Mesenchymal stem cell (in vitro differentiated cells and primary cell): ENCODE results near the gene BID.

Experiments used
- DNase-seq: peaks from one replicate; pipeline ENCODE4 v3.0.0-alpha.2; 2013
- H2AFZ ChIP-seq: one replicate; pipeline ENCODE4 v1.6.1; 2013; ENCODE audit warnings: low read depth, mild to moderate bottlenecking, control low read depth, inconsistent platforms, low read length, moderate library complexity
- H2AK5ac ChIP-seq: 2 replicates; pipeline ENCODE4 v1.6.1; 2013; ENCODE audit warnings: low read length, moderate library complexity, mild to moderate bottlenecking, inconsistent platforms; ENCODE audit not compliant: severe bottlenecking
- H2BK120ac ChIP-seq: one replicate; pipeline ENCODE4 v1.6.1; 2013; ENCODE audit warnings: low read depth, mild to moderate bottlenecking, inconsistent platforms, low read length, moderate library complexity
- H2BK12ac ChIP-seq, 2 experiments: one replicate each; pipeline ENCODE4 v1.6.1; 2013; ENCODE audit warnings: inconsistent platforms in 2 of 2, low read length in 2 of 2, mild to moderate bottlenecking in 2 of 2, moderate library complexity in 2 of 2, control low read depth in 1 of 2
- H2BK15ac ChIP-seq: one replicate; pipeline ENCODE4 v1.6.1; 2013; ENCODE audit warnings: mild to moderate bottlenecking, low read depth, inconsistent platforms; ENCODE audit not compliant: poor library complexity, severe bottlenecking
- H2BK5ac ChIP-seq: 2 replicates; pipeline ENCODE4 v1.6.1; 2013; ENCODE audit warnings: low read depth, mild to moderate bottlenecking, low read length, control low read depth, inconsistent platforms; ENCODE audit not compliant: poor library complexity, severe bottlenecking
- H3K14ac ChIP-seq, 2 experiments: one replicate each; pipeline ENCODE4 v1.6.1; 2013; ENCODE audit warnings: inconsistent platforms in 2 of 2, low read length in 2 of 2, control low read depth in 1 of 2, mild to moderate bottlenecking in 1 of 2, moderate library complexity in 1 of 2
- H3K18ac ChIP-seq, 2 experiments: one replicate each; pipeline ENCODE4 v1.6.1; 2013; ENCODE audit warnings: inconsistent platforms in 2 of 2, low read length in 2 of 2, control low read depth in 1 of 2, low read depth in 1 of 2, mild to moderate bottlenecking in 1 of 2
- H3K23ac ChIP-seq, 2 experiments: one replicate each; pipeline ENCODE4 v1.6.1; 2013; ENCODE audit warnings: inconsistent platforms in 2 of 2, low read length in 2 of 2, mild to moderate bottlenecking in 2 of 2, moderate library complexity in 2 of 2, control low read depth in 1 of 2
- H3K27ac ChIP-seq: 2 replicates; pipeline ENCODE4 v1.5.1; 2013; ENCODE audit warnings: mild to moderate bottlenecking, moderate library complexity, low read length, control low read depth, inconsistent platforms; ENCODE audit not compliant: poor library complexity, severe bottlenecking
- H3K27me3 ChIP-seq, 2 experiments: 2 replicates each; pipeline versions ENCODE4 v1.6.1 to v1.7.0; 2013; ENCODE audit warnings: low read length in 2 of 2, mild to moderate bottlenecking in 2 of 2, moderate library complexity in 2 of 2, control low read depth in 1 of 2, inconsistent platforms in 1 of 2; ENCODE audit not compliant: control insufficient read depth in 1 of 2, insufficient read depth in 1 of 2
- H3K36me3 ChIP-seq, 2 experiments: 2 replicates each; pipeline versions ENCODE4 v1.6.1 to v1.7.0; 2013; ENCODE audit warnings: low read length in 2 of 2, control low read depth in 1 of 2, inconsistent platforms in 1 of 2, low read depth in 1 of 2, mild to moderate bottlenecking in 1 of 2; ENCODE audit not compliant: insufficient read depth in 2 of 2, control insufficient read depth in 1 of 2
- H3K4ac ChIP-seq, 2 experiments: one replicate each; pipeline ENCODE4 v1.6.1; 2013; ENCODE audit warnings: inconsistent platforms in 2 of 2, low read length in 2 of 2, mild to moderate bottlenecking in 2 of 2, moderate library complexity in 2 of 2, control low read depth in 1 of 2, low read depth in 1 of 2
- H3K4me1 ChIP-seq: 2 replicates; pipeline ENCODE4 v1.6.1; 2013; ENCODE audit warnings: low read depth, low read length, control low read depth; ENCODE audit not compliant: control insufficient read depth, insufficient read depth
- H3K4me2 ChIP-seq: 2 replicates; pipeline ENCODE4 v1.6.1; 2013; ENCODE audit warnings: low read length, mild to moderate bottlenecking, inconsistent platforms; ENCODE audit not compliant: poor library complexity, severe bottlenecking
- H3K4me3 ChIP-seq, 2 experiments: 2 replicates each; pipeline versions ENCODE4 v1.5.1 to v1.7.0; 2013; ENCODE audit warnings: low read length in 2 of 2, mild to moderate bottlenecking in 2 of 2, control low read depth in 1 of 2, low read depth in 1 of 2; ENCODE audit not compliant: insufficient read depth in 1 of 2
- H3K79me1 ChIP-seq: replicated peaks from 2 replicates; pipeline ENCODE4 v1.6.1; 2013; ENCODE audit warnings: mild to moderate bottlenecking, control low read depth, low read length, inconsistent platforms; ENCODE audit not compliant: poor library complexity, severe bottlenecking
- H3K9ac ChIP-seq: 2 replicates; pipeline ENCODE4 v1.7.0; 2013; ENCODE audit warnings: mild to moderate bottlenecking, low read length, moderate library complexity
- H3K9me3 ChIP-seq: 2 replicates; pipeline ENCODE4 v1.7.0; 2013; ENCODE audit warnings: mild to moderate bottlenecking, low read length; ENCODE audit not compliant: control insufficient read depth
- H4K8ac ChIP-seq: one replicate; pipeline ENCODE4 v1.6.1; 2013; ENCODE audit warnings: inconsistent platforms, mild to moderate bottlenecking, low read length, moderate library complexity
- H4K91ac ChIP-seq: one replicate; pipeline ENCODE4 v1.6.1; 2013; ENCODE audit warnings: mild to moderate bottlenecking, low read length, inconsistent platforms
- WGBS: methylation state at CpG from one replicate; pipeline ENCODE4 v1.1.7; 2013; ENCODE audit warnings: mixed read lengths; 5-methylcytosine and 5-hydroxymethylcytosine counted together

The BID gene

GRCh38 chr22:17796695-17797094, 22.4 kb upstream of the BID start:
- H2BK120ac ChIP-seq: no peak overlapping the region
- H2AK5ac ChIP-seq: no peak overlapping the region
- H3K14ac ChIP-seq: no peak overlapping the region
- H3K27me3 ChIP-seq: no peaks in the 10 kb centered on the region
- H3K27ac ChIP-seq: no peak overlapping the region
- no peaks in the 10 kb centered on the region for H3K9me3 ChIP-seq
- no peak overlapping the region for H2AFZ ChIP-seq
- peaks cover 13 to 62% of the 10 kb centered on the region in 2 experiments for H3K36me3 ChIP-seq
- no peak overlapping the region for H4K8ac ChIP-seq
- DNase-seq: no peak
- H2BK15ac ChIP-seq: no peak overlapping the region
- H3K18ac ChIP-seq: no peak overlapping the region
- H3K4me3 ChIP-seq: no peak overlapping the region
- no peak overlapping the region for H4K91ac ChIP-seq
- no peak overlapping the region for H3K4me2 ChIP-seq
- H3K4ac ChIP-seq: no peak overlapping the region
- no peak overlapping the region for H2BK12ac ChIP-seq
- no peak overlapping the region for H3K23ac ChIP-seq
- no peak overlapping the region for H3K9ac ChIP-seq
- no peak overlapping the region for H2BK5ac ChIP-seq
- H3K79me1 ChIP-seq: peaks cover 20% of the 10 kb centered on the region
- WGBS: 100% methylated on average over 3 of the region's 5 CpGs
- H3K4me1 ChIP-seq: no peaks in the 10 kb centered on the region

DNA sequence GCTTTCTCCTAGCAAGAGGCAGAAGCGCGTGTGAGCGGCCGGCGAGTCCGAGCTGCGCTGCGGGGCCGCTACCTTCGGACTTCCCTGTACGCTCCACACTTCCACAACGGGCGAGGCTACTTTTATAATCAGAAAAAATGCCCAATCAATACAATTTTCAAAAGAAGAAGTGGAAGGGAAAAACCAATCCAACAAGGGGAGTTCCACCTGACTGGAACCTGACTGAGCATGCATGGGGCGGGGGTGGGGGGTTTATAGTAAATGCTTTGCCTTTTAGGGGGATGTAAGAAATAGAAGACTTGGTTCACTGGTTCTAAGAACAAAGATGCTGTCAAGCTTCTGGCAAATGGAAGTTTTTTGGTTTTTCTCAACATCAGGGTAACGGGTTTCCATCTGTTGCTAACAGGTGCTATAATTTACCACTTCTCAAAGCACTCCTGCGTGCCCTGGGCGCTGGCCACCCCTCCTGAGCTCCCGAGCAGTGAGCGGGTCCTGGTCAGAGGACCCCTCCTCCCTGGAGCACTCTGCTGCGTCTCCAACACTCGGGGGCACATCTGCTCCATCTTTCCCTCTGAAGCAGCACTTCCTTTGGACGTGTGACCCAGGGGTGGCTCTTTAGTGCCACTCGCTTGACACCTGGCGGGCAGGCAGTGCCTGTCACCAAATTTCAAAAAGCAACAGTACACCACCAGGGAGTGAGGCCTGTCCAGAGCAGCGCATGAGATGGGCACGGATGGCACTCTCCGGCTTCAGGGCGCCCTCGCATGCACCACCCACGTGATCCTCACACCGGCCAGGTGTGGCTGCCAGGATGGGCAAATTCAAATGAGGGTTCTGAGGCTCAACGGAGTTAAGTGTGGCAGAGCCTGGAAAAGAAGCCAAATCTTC, 21.6 kb upstream of the BID start:
- Histone ChIP-seq H3K4ac (no peak overlapping the region), H3K27ac (no peak overlapping the region), H2BK120ac (no peak overlapping the region), H2BK12ac (no peak overlapping the region), H3K27me3 (no peaks in the 10 kb centered on the region), H3K4me3 (no peak overlapping the region), H2AFZ (no peak overlapping the region), H4K91ac (no peak overlapping the region), H3K9me3 (no peaks in the 10 kb centered on the region), H2BK5ac (no peak overlapping the region), H3K14ac (no peak overlapping the region), H3K9ac (no peak overlapping the region), H3K23ac (no peak overlapping the region), H3K4me2 (no peak overlapping the region), H2AK5ac (no peak overlapping the region), H3K79me1 (peaks cover 20% of the 10 kb centered on the region), H3K4me1 (no peaks in the 10 kb centered on the region), H4K8ac (no peak overlapping the region), H3K18ac (no peak overlapping the region), H3K36me3 (peaks cover 14 to 69% of the 10 kb centered on the region in 2 experiments), H2BK15ac (no peak overlapping the region)
- 95% methylated on average over 25 of the region's 32 CpGs for WGBS
- DNase-seq: no peak

DNA sequence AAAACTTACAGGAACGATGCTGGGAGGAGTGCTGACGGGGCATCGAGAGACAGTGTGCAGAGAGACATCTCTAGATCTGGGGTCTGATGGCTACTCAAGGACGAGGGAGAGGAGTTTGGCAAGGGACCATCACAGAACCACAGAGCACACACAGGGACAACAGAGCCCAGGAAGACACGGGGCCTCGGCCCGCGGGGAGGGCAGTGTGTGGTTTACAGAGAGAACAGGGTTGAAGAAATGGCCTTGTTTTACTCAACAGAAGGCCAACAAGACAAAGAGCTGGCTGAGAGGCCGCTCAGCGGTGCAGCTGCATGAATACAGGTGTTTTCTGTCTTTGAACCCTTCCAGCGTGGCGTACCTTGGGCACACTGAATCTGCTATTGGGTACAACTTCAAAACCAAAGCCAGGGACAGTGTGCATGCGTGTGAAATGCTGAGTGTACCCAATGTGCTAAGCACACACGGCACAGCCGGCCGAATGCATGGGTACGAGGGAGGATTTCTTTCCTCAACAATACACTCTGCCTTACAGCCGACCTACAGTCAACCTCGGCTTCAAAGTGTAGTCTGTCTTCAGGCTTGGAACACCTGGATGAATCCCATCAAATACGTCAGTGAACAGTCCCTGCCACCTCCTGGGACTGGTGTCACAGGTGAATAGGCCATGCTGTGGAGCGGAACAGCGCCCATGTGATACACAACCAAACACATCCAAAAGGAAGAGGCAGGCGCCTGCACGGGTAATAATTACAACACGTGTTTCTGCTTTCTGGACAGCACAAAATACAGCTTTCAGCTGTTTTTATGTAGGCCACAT, 20.7 kb upstream of the BID start:
- WGBS: 95% methylated on average over 24 of the region's 25 CpGs

DNA sequence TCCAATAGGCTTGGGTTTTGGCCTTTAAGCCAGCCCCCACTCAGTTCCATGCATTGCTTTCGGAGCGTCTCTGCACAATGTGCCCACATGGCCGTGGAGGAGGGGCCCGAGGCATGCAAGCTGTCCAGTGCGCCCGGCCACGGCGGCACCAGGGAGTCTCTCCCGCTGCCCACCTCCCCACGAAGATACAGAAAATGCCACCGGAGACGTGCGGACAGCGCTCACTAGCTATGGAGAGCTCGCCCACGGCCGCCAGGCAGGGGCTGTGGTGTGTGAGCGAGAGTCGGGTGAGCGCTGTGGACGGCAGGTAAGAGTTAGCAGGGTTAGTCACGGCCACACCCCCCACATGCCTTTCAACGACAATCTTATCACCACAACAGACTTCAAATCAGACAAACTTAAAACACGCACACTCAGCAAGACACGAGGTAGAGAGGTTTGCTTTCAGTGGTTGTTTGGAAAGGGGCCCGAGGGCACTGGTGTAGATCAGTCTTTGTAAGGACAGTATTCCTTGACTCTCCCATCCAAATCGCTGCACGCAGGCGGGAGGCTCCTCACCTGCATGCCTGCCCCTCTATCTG, 18.7 kb upstream of the BID start:
- Histone ChIP-seq H3K79me1 (peaks cover 16% of the 10 kb centered on the region), H3K9ac (no peak overlapping the region), H2BK15ac (no peak overlapping the region), H2BK120ac (no peak overlapping the region), H3K4me2 (no peak overlapping the region), H4K8ac (no peak overlapping the region), H3K36me3 (peaks cover 44 to 89% of the 10 kb centered on the region in 2 experiments), H4K91ac (no peak overlapping the region), H3K18ac (no peak overlapping the region), H3K4me3 (no peak overlapping the region), H3K4me1 (no peaks in the 10 kb centered on the region), H2AK5ac (no peak overlapping the region), H3K14ac (no peak overlapping the region), H3K4ac (no peak overlapping the region), H3K27me3 (no peaks in the 10 kb centered on the region), H3K9me3 (no peaks in the 10 kb centered on the region), H2AFZ (no peak overlapping the region), H2BK12ac (no peak overlapping the region), H2BK5ac (no peak overlapping the region), H3K23ac (no peak overlapping the region), H3K27ac (no peak overlapping the region)
- no peak for DNase-seq
- WGBS: 94% methylated on average over 23 of the region's 29 CpGs

More for the DNA sequence above, 20.7 kb upstream of the BID start:
- Histone ChIP-seq H3K4me3 (no peak overlapping the region), H3K4me2 (no peak overlapping the region), H3K9ac (no peak overlapping the region), H3K36me3 (peaks cover 24 to 74% of the 10 kb centered on the region in 2 experiments), H2BK120ac (no peak overlapping the region), H2AK5ac (no peak overlapping the region), H3K18ac (no peak overlapping the region), H3K79me1 (peaks cover 16% of the 10 kb centered on the region), H3K9me3 (no peaks in the 10 kb centered on the region), H4K8ac (no peak overlapping the region), H3K4ac (no peak overlapping the region), H2AFZ (no peak overlapping the region), H3K27me3 (no peaks in the 10 kb centered on the region), H3K14ac (no peak overlapping the region), H3K27ac (no peak overlapping the region), H3K23ac (no peak overlapping the region), H2BK12ac (no peak overlapping the region), H4K91ac (no peak overlapping the region), H3K4me1 (no peaks in the 10 kb centered on the region), H2BK5ac (no peak overlapping the region), H2BK15ac (no peak overlapping the region)
- no peak for DNase-seq
